Mesendoderm (in vitro differentiated cells): Measurements from ENCODE around the gene COX7A2.
A peak's percentile ranks its signal among the peaks of the same experiment; 100 is the strongest.

Experiments used
- DNase-seq: peaks from one replicate; pipeline ENCODE4 v3.0.0; 2013
- H2AK5ac ChIP-seq: 2 replicates; pipeline ENCODE4 v1.6.1; 2013; ENCODE audit warnings: low read length, inconsistent platforms
- H2BK120ac ChIP-seq: 2 replicates; pipeline ENCODE4 v1.6.1; 2013; ENCODE audit warnings: low read depth, mild to moderate bottlenecking, low read length, moderate library complexity, mixed read lengths
- H2BK15ac ChIP-seq: replicated peaks from 2 replicates; pipeline ENCODE4 v1.6.1; 2013; ENCODE audit warnings: low read depth, mild to moderate bottlenecking, moderate library complexity
- H2BK5ac ChIP-seq: 2 replicates; pipeline ENCODE4 v1.6.1; 2013; ENCODE audit warnings: low read length, inconsistent platforms
- H3K18ac ChIP-seq: 2 replicates; pipeline ENCODE4 v1.6.1; 2013; ENCODE audit warnings: mild to moderate bottlenecking, low read length, mixed read lengths
- H3K23ac ChIP-seq: one replicate; pipeline ENCODE4 v1.6.1; 2013; ENCODE audit warnings: low read length
- H3K27ac ChIP-seq: 2 replicates; pipeline ENCODE4 v1.5.1; 2013; ENCODE audit warnings: low read depth, mild to moderate bottlenecking, inconsistent platforms, low read length, moderate library complexity
- H3K27me3 ChIP-seq: 2 replicates; pipeline ENCODE4 v1.6.1; 2013; ENCODE audit warnings: low read length, control low read depth, mild to moderate bottlenecking, inconsistent platforms; ENCODE audit not compliant: insufficient read depth, poor library complexity
- H3K36me3 ChIP-seq: 2 replicates; pipeline ENCODE4 v1.6.1; 2013; ENCODE audit warnings: low read length, inconsistent platforms; ENCODE audit not compliant: control insufficient read depth, insufficient read depth
- H3K4ac ChIP-seq: one replicate; pipeline ENCODE4 v1.6.1; 2013; ENCODE audit warnings: low read depth, mild to moderate bottlenecking, low read length, moderate library complexity
- H3K4me1 ChIP-seq: 2 replicates; pipeline ENCODE4 v1.6.1; 2013; ENCODE audit warnings: low read depth, low read length, inconsistent platforms; ENCODE audit not compliant: control insufficient read depth
- H3K4me2 ChIP-seq: 2 replicates; pipeline ENCODE4 v1.6.1; 2013; ENCODE audit warnings: low read length
- H3K4me3 ChIP-seq: 2 replicates; pipeline ENCODE4 v1.5.1; 2013; ENCODE audit warnings: mild to moderate bottlenecking, low read length
- H3K56ac ChIP-seq: one replicate; pipeline ENCODE4 v1.6.1; 2013; ENCODE audit warnings: low read length
- H3K79me1 ChIP-seq: 2 replicates; pipeline ENCODE4 v1.6.1; 2013; ENCODE audit warnings: low read length, inconsistent platforms
- H3K79me2 ChIP-seq: 2 replicates; pipeline ENCODE4 v1.6.1; 2013; ENCODE audit warnings: mild to moderate bottlenecking, low read length; ENCODE audit not compliant: control insufficient read depth, insufficient read depth
- H3K9ac ChIP-seq: 2 replicates; pipeline ENCODE4 v1.6.1; 2013; ENCODE audit warnings: low read length, inconsistent platforms
- H4K5ac ChIP-seq: one replicate; pipeline ENCODE4 v1.6.1; 2013; ENCODE audit warnings: low read length
- H4K8ac ChIP-seq: one replicate; pipeline ENCODE4 v1.6.1; 2013; ENCODE audit warnings: low read depth, mild to moderate bottlenecking, control low read depth, low read length, moderate library complexity
- WGBS: extraction: QIAGEN DNeasy Blood & Tissue Kit; methylation state at CpG from one replicate; pipeline ENCODE4 v1.1.7; 2013; ENCODE audit warnings: low lambda C conversion rate, missing lambda C conversion rate; ENCODE audit not compliant: insufficient coverage; ENCODE audit errors: extremely low coverage; 5-methylcytosine and 5-hydroxymethylcytosine counted together

COX7A2 gene

GRCh38 chr6:75217193-75217592 lies 26.4 kb downstream of the COX7A2 start:
- Histone ChIP-seq H3K27ac (no peak overlapping the region), H3K4me3 (no peak overlapping the region), H2BK15ac (no peak overlapping the region)

DNA sequence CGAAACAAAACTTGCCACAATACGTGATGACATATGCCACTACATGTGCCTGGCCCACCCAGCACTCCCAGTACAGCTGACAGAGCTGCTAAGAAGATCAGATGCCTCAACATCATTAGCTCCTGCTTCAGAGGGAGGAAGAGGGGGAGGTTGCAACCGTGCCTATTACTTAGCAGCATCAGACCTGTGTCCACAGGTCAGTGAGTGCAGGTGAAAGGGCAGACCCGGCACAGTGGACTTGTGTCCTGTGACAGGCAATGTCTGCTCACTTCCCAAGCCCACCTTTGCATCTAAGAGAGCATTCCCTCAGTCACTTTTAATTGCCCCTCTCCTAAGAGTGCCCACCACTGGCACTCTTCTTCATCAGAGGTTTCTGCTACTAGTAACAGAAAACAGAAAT lies 28.3 kb downstream of the COX7A2 start:
- Histone ChIP-seq H2BK5ac (no peak overlapping the region), H3K9ac (no peak overlapping the region), H3K27ac (no peak overlapping the region), H3K27me3 (no peaks in the 10 kb centered on the region), H3K18ac (no peak overlapping the region), H3K4me3 (no peak overlapping the region), H2AK5ac (no peak overlapping the region), H3K4me1 (no peaks in the 10 kb centered on the region), H2BK120ac (no peak overlapping the region), H3K4me2 (no peak overlapping the region), H3K23ac (no peak overlapping the region), H2BK15ac (no peak overlapping the region), H4K8ac (no peak overlapping the region), H3K79me2 (no peaks in the 10 kb centered on the region), H3K56ac (no peak overlapping the region), H3K36me3 (no peaks in the 10 kb centered on the region), H3K4ac (no peak overlapping the region), H3K79me1 (no peaks in the 10 kb centered on the region), H4K5ac (no peak overlapping the region)
- no peak for DNase-seq
- WGBS, result no CpG with 5 or more reads among the region's 4 CpGs

More at GRCh38 chr6:75217193-75217592, 26.4 kb downstream of the COX7A2 start:
- H3K4me2 ChIP-seq, result no peak overlapping the region
- no CpG with 5 or more reads among the region's 4 CpGs for WGBS
- DNase-seq, result peak; percentile 45
- H2AK5ac ChIP-seq, result no peak overlapping the region
- H3K36me3 ChIP-seq, result no peaks in the 10 kb centered on the region
- H3K79me1 ChIP-seq, result no peaks in the 10 kb centered on the region
- H2BK120ac ChIP-seq, result no peak overlapping the region
- no peak overlapping the region for H3K4ac ChIP-seq
- no peaks in the 10 kb centered on the region for H3K79me2 ChIP-seq
- H3K27me3 ChIP-seq, result no peaks in the 10 kb centered on the region
- H3K4me1 ChIP-seq, result no peaks in the 10 kb centered on the region
- H3K9ac ChIP-seq, result no peak overlapping the region
- no peak overlapping the region for H2BK5ac ChIP-seq
- H4K8ac ChIP-seq, result no peak overlapping the region
- H3K18ac ChIP-seq, result no peak overlapping the region
- no peak overlapping the region for H3K23ac ChIP-seq
- no peak overlapping the region for H4K5ac ChIP-seq
- no peak overlapping the region for H3K56ac ChIP-seq

GRCh38 chr6:75213732-75214131 lies 29.9 kb downstream of the COX7A2 start:
- no peak overlapping the region for H3K4me3 ChIP-seq
- H2BK15ac ChIP-seq, result no peak overlapping the region
- no peaks in the 10 kb centered on the region for H3K79me2 ChIP-seq
- H3K36me3 ChIP-seq, result no peaks in the 10 kb centered on the region
- no peak overlapping the region for H2AK5ac ChIP-seq
- no peaks in the 10 kb centered on the region for H3K4me1 ChIP-seq
- H3K18ac ChIP-seq, result no peak overlapping the region
- no peaks in the 10 kb centered on the region for H3K27me3 ChIP-seq
- H4K5ac ChIP-seq, result no peak overlapping the region
- no peaks in the 10 kb centered on the region for H3K79me1 ChIP-seq
- H3K4ac ChIP-seq, result no peak overlapping the region
- H4K8ac ChIP-seq, result no peak overlapping the region
- no peak overlapping the region for H2BK5ac ChIP-seq
- H2BK120ac ChIP-seq, result no peak overlapping the region
- H3K9ac ChIP-seq, result no peak overlapping the region
- no CpG with 5 or more reads among the region's 2 CpGs for WGBS
- no peak overlapping the region for H3K23ac ChIP-seq
- no peak overlapping the region for H3K27ac ChIP-seq
- no peak overlapping the region for H3K4me2 ChIP-seq
- no peak for DNase-seq
- no peak overlapping the region for H3K56ac ChIP-seq

- Histone ChIP-seq H3K9ac (no peak overlapping the region), H2BK120ac (no peak overlapping the region), H3K27me3 (peaks cover 4% of the 10 kb centered on the region), H3K79me2 (no peaks in the 10 kb centered on the region), H2BK5ac (no peak overlapping the region), H2AK5ac (no peak overlapping the region), H3K56ac (no peak overlapping the region), H3K79me1 (no peaks in the 10 kb centered on the region), H3K18ac (no peak overlapping the region), H3K4me3 (no peak overlapping the region), H3K4ac (no peak overlapping the region), H3K23ac (no peak overlapping the region), H4K8ac (no peak overlapping the region), H2BK15ac (no peak overlapping the region), H3K4me1 (no peaks in the 10 kb centered on the region), H3K4me2 (no peak overlapping the region), H3K36me3 (no peaks in the 10 kb centered on the region), H3K27ac (no peak overlapping the region), H4K5ac (no peak overlapping the region)
- no peak for DNase-seq
- no CpG with 5 or more reads among the region's 1 CpG for WGBS
These were observed 30.5 kb downstream of the COX7A2 start for GRCh38 chr6:75213112-75213511.

DNA sequence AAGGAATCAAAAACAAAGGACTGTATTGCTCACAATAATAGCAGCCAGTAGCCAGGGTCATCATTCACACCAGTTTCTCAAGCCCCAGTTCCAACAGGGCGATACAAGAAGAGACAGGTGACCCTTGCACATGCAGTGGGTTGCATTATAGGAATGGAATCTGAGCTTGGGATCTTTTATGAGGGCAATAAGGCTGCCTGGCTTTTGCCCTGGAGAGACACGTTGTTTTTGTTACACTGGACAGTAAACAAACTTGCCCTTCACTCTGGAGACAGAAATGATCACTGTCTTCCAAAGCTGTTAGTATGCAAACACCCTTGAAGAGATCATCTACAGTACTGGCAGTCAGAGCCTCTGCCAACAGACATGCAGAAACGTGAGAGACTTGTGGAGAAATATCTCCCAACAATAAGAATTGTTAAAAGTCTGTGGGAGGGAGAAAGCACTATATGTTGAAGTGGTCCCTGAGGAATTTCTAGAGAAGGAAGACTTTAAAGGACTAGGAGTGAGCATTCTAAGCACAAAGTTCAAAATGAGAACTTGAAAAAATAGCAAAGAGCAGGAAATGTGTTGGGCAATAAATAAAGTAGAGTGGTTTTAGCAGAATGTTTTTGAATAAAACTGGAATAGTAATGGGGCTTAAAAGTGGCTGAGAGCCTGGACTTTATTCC lies 31.5 kb downstream of the COX7A2 start:
- Histone ChIP-seq H3K56ac (no peak overlapping the region), H2AK5ac (no peak overlapping the region), H3K4me3 (no peak overlapping the region), H2BK5ac (no peak overlapping the region), H3K4me1 (no peaks in the 10 kb centered on the region), H4K5ac (no peak overlapping the region), H3K4ac (no peak overlapping the region), H3K23ac (no peak overlapping the region), H3K36me3 (no peaks in the 10 kb centered on the region), H2BK15ac (no peak overlapping the region), H4K8ac (no peak overlapping the region), H3K79me1 (no peaks in the 10 kb centered on the region), H2BK120ac (no peak overlapping the region), H3K79me2 (no peaks in the 10 kb centered on the region), H3K18ac (no peak overlapping the region), H3K27ac (no peak overlapping the region), H3K4me2 (no peak overlapping the region), H3K9ac (no peak overlapping the region), H3K27me3 (peaks cover 10% of the 10 kb centered on the region)
- WGBS, result no CpG with 5 or more reads among the region's 3 CpGs
- DNase-seq, result no peak
